HepG2 (cell line): ENCODE data around the gene DELE1. TPM values are rescaled to one million over a fixed set of nuclear protein-coding genes. Genes with fewer than 3 reads are reported as not detected.

Experiments used
- GZF1 ChIP-seq: sonication (generic); formaldehyde crosslinking; IDR thresholded peaks from 2 replicates; pipeline ENCODE4 v1.5.1; 2020; ENCODE audit warnings: mild to moderate bottlenecking, missing genetic modification reagents
- HNF4G ChIP-seq, 2 experiments: sonication (generic) in 1 of 2; formaldehyde crosslinking in 1 of 2; IDR thresholded peaks; 2 replicates each; pipeline versions ENCODE4 v1.4.0 to v1.6.1; 2011 to 2020; ENCODE audit warnings: borderline replicate concordance in 2 of 2, low read depth in 2 of 2, mild to moderate bottlenecking in 2 of 2, low read length in 1 of 2, missing genetic modification reagents in 1 of 2, moderate library complexity in 1 of 2
- IRF2 ChIP-seq: IDR thresholded peaks from 2 replicates; pipeline ENCODE4 v1.6.1; 2018; ENCODE audit warnings: missing genetic modification reagents, missing compliant biosample characterization
- NPAS2 ChIP-seq: sonication (generic); formaldehyde crosslinking; IDR thresholded peaks from 2 replicates; pipeline ENCODE4 v1.8.0; 2022; ENCODE audit warnings: mild to moderate bottlenecking, missing genetic modification reagents, borderline replicate concordance
- RFX1 ChIP-seq: fragments of 450-650 bp; IDR thresholded peaks from 2 replicates; pipeline ENCODE4 v1.6.1; 2017
- SATB2 ChIP-seq: sonication (generic); formaldehyde crosslinking; IDR thresholded peaks from 2 replicates; pipeline ENCODE4 v1.5.0; 2020; ENCODE audit warnings: missing genetic modification reagents
- ZFP36L1 ChIP-seq: sonication (generic); formaldehyde crosslinking; IDR thresholded peaks from 2 replicates; pipeline ENCODE4 v1.8.0; 2022; ENCODE audit warnings: mild to moderate bottlenecking, missing genetic modification reagents, moderate library complexity
- ZNF282 ChIP-seq: fragments of 450-650 bp; IDR thresholded peaks from 2 replicates; pipeline ENCODE4 v1.6.1; 2018; ENCODE audit not compliant: partially characterized antibody
- ZNF3 ChIP-seq: IDR thresholded peaks from 2 replicates; pipeline ENCODE4 v1.7.0; 2017; ENCODE audit warnings: inconsistent platforms
- ZNF816 ChIP-seq: sonication (generic); formaldehyde crosslinking; IDR thresholded peaks from 2 replicates; pipeline ENCODE4 v1.8.0; 2022; ENCODE audit warnings: missing genetic modification reagents, mild to moderate bottlenecking, borderline replicate concordance
- ZSCAN12 ChIP-seq: sonication (generic); formaldehyde crosslinking; IDR thresholded peaks from 2 replicates; pipeline ENCODE4 v1.9.0; 2021; ENCODE audit warnings: mild to moderate bottlenecking, missing genetic modification reagents
- polyA plus RNA-seq, 8 experiments: library from polyadenylated mRNA; depleted of rRNA in 3 of 8; stranded (reverse) in 7 of 8; unstranded in 1 of 8; fragments of >200 nt; fragmentation: Illumina TruSeq in 4 of 8; extraction: Trizol in 4 of 8; gene quantifications; 2 replicates each; pipeline versions ENCODE4 v1.2.1 to v1.2.3, GENCODE V29; 2011 to 2016; ENCODE audit warnings: low read depth in 4 of 8, missing spikeins in 1 of 8, mixed read lengths in 1 of 8; ENCODE audit not compliant: insufficient read depth in 1 of 8
- total RNA-seq, 5 experiments: library from RNA; depleted of rRNA; stranded (reverse); fragments of >200 nt; fragmentation: Illumina TruSeq; extraction: Trizol; gene quantifications; 2 replicates each; pipeline ENCODE4 v1.2.3, GENCODE V29; 2016; ENCODE audit warnings: low read depth in 1 of 5
- TF ChIP-seq, protein P1 (sequence below): sonication (generic); formaldehyde crosslinking; IDR thresholded peaks from 2 replicates; pipeline ENCODE4 v1.4.0; 2020; ENCODE audit warnings: missing genetic modification reagents, borderline replicate concordance
- TF ChIP-seq, protein P2 (sequence below): sonication (generic); formaldehyde crosslinking; conservative IDR thresholded peaks from 2 replicates; pipeline ENCODE4 v1.4.0; 2020; ENCODE audit warnings: missing genetic modification reagents
- TF ChIP-seq, protein P3 (sequence below): sonication (generic); formaldehyde crosslinking; IDR thresholded peaks from 2 replicates; pipeline ENCODE4 v1.8.0; 2022; ENCODE audit warnings: mild to moderate bottlenecking, missing genetic modification reagents; ENCODE audit not compliant: insufficient replicate concordance
- TF ChIP-seq, protein P4 (sequence below): sonication (generic); formaldehyde crosslinking; IDR thresholded peaks from 2 replicates; pipeline ENCODE4; 2020; ENCODE audit warnings: missing genetic modification reagents, mild to moderate bottlenecking, borderline replicate concordance

The DELE1 gene
- total and polyA plus RNA-seq, 2 of the 13 experiments (the other 11 are each of a cell fraction or from before 2014, with no cell fraction given), result 57.5 to 90.3 TPM

DNA sequence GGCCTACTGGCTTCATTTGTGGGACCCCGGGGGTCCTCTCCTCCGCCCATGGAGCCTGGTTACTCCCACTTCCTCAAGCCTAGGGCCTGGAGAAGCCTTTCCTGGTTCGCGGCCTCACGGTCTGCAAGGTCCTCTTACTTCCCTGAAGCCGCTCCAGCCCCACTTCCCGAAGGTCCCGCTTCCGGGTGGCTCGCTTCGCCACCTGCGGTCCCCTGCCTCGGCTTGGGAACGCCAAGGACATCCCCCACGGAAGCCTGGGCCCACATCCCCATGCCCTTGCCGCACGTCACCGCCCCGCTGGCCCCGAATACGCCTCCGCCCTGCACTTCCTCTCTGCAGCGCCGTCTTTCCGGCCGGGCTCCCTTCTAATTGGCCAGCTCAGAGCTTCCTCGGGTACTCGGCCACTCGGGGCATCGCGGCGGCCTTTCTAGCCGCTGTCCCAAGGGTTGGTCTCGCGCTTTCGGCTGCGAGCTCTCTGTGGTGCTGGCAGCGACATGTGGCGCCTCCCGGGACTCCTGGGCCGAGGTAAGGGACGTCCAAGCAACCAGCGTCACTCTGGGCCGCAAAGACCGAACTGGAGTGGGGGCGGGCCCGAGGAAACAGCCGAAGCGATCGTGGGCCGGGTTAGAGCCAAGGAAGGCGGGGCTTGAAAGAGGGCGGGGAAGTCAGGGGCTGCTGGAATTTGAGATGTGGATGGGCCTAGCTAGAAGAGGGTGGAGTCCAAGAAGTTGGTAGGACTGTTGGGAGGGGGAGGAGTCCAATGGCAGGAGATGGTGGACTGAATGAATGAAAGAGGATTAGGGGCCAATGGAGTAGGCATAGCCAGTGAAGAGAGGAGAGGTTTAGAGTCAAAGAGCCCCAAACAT, at the start of gene DELE1 (continued):
- TF ChIP-seq, protein P1, sequence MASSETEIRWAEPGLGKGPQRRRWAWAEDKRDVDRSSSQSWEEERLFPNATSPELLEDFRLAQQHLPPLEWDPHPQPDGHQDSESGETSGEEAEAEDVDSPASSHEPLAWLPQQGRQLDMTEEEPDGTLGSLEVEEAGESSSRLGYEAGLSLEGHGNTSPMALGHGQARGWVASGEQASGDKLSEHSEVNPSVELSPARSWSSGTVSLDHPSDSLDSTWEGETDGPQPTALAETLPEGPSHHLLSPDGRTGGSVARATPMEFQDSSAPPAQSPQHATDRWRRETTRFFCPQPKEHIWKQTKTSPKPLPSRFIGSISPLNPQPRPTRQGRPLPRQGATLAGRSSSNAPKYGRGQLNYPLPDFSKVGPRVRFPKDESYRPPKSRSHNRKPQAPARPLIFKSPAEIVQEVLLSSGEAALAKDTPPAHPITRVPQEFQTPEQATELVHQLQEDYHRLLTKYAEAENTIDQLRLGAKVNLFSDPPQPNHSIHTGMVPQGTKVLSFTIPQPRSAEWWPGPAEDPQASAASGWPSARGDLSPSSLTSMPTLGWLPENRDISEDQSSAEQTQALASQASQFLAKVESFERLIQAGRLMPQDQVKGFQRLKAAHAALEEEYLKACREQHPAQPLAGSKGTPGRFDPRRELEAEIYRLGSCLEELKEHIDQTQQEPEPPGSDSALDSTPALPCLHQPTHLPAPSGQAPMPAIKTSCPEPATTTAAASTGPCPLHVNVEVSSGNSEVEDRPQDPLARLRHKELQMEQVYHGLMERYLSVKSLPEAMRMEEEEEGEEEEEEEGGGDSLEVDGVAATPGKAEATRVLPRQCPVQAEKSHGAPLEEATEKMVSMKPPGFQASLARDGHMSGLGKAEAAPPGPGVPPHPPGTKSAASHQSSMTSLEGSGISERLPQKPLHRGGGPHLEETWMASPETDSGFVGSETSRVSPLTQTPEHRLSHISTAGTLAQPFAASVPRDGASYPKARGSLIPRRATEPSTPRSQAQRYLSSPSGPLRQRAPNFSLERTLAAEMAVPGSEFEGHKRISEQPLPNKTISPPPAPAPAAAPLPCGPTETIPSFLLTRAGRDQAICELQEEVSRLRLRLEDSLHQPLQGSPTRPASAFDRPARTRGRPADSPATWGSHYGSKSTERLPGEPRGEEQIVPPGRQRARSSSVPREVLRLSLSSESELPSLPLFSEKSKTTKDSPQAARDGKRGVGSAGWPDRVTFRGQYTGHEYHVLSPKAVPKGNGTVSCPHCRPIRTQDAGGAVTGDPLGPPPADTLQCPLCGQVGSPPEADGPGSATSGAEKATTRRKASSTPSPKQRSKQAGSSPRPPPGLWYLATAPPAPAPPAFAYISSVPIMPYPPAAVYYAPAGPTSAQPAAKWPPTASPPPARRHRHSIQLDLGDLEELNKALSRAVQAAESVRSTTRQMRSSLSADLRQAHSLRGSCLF (CRISPR knock-in tag), result no peak
- TF ChIP-seq NPAS2 (CRISPR knock-in tag), result no peak
- TF ChIP-seq GZF1 (CRISPR knock-in tag), result peak; percentile 29; the same call in 1 of the 2 replicates
- TF ChIP-seq HNF4G (IDR thresholded peaks at IDR 0.05; ENCODE audit: borderline replicate concordance, low read depth, low read length), result no peak
- peak; percentile 58; the same call in 1 of the 2 replicates for TF ChIP-seq HNF4G (CRISPR knock-in tag; IDR thresholded peaks at IDR 0.05; ENCODE audit: borderline replicate concordance, low read depth)
- TF ChIP-seq, protein P2, sequence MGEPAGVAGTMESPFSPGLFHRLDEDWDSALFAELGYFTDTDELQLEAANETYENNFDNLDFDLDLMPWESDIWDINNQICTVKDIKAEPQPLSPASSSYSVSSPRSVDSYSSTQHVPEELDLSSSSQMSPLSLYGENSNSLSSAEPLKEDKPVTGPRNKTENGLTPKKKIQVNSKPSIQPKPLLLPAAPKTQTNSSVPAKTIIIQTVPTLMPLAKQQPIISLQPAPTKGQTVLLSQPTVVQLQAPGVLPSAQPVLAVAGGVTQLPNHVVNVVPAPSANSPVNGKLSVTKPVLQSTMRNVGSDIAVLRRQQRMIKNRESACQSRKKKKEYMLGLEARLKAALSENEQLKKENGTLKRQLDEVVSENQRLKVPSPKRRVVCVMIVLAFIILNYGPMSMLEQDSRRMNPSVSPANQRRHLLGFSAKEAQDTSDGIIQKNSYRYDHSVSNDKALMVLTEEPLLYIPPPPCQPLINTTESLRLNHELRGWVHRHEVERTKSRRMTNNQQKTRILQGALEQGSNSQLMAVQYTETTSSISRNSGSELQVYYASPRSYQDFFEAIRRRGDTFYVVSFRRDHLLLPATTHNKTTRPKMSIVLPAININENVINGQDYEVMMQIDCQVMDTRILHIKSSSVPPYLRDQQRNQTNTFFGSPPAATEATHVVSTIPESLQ (CRISPR knock-in tag), result no peak
- TF ChIP-seq ZNF282, result no peak
- TF ChIP-seq SATB2, result no peak
- TF ChIP-seq, protein P3, sequence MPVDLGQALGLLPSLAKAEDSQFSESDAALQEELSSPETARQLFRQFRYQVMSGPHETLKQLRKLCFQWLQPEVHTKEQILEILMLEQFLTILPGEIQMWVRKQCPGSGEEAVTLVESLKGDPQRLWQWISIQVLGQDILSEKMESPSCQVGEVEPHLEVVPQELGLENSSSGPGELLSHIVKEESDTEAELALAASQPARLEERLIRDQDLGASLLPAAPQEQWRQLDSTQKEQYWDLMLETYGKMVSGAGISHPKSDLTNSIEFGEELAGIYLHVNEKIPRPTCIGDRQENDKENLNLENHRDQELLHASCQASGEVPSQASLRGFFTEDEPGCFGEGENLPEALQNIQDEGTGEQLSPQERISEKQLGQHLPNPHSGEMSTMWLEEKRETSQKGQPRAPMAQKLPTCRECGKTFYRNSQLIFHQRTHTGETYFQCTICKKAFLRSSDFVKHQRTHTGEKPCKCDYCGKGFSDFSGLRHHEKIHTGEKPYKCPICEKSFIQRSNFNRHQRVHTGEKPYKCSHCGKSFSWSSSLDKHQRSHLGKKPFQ (CRISPR knock-in tag), result no peak
- no peak for TF ChIP-seq RFX1
- no peak for TF ChIP-seq ZSCAN12 (CRISPR knock-in tag)
- TF ChIP-seq ZFP36L1 (CRISPR knock-in tag), result no peak
- TF ChIP-seq, protein P4, sequence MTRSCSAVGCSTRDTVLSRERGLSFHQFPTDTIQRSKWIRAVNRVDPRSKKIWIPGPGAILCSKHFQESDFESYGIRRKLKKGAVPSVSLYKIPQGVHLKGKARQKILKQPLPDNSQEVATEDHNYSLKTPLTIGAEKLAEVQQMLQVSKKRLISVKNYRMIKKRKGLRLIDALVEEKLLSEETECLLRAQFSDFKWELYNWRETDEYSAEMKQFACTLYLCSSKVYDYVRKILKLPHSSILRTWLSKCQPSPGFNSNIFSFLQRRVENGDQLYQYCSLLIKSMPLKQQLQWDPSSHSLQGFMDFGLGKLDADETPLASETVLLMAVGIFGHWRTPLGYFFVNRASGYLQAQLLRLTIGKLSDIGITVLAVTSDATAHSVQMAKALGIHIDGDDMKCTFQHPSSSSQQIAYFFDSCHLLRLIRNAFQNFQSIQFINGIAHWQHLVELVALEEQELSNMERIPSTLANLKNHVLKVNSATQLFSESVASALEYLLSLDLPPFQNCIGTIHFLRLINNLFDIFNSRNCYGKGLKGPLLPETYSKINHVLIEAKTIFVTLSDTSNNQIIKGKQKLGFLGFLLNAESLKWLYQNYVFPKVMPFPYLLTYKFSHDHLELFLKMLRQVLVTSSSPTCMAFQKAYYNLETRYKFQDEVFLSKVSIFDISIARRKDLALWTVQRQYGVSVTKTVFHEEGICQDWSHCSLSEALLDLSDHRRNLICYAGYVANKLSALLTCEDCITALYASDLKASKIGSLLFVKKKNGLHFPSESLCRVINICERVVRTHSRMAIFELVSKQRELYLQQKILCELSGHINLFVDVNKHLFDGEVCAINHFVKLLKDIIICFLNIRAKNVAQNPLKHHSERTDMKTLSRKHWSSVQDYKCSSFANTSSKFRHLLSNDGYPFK (CRISPR knock-in tag), result peak; percentile 92; the same call in 1 of the 2 replicates
- no peak for TF ChIP-seq ZNF816 (CRISPR knock-in tag)
- TF ChIP-seq ZNF3 (CRISPR knock-in tag), result peak; percentile 53; the same call in 1 of the 2 replicates
- TF ChIP-seq IRF2 (CRISPR knock-in tag), result 0 out of 2 replicates have a peak, but pooled peaks have one; percentile 24
